Small intestine (tissue), 7 donors: Measurements from ENCODE around the gene ANKS1B. TPM values are rescaled to one million over a fixed set of nuclear protein-coding genes. Genes with fewer than 3 reads are reported as not detected.

Experiments used
- DNase-seq, 2 donors: peaks; one replicate each; pipeline versions ENCODE4 v3.0.0 to v3.0.0-alpha.2; 2013
- FAIRE-seq: peaks from 2 replicates; lab custom pipeline; 2012; peaks lifted over from hg19 to GRCh38; lab: Jason Lieb, UNC
- H3K27ac ChIP-seq, 3 donors: one replicate each; pipeline ENCODE4 v1.5.1; 2013; ENCODE audit warnings: low read length in 2 of 3, mild to moderate bottlenecking in 2 of 3, control low read depth in 1 of 3, inconsistent platforms in 1 of 3, low read depth in 1 of 3, moderate library complexity in 1 of 3
- H3K27me3 ChIP-seq, 3 donors: one replicate each; pipeline ENCODE4 v1.6.1; 2013; ENCODE audit warnings: low read length in 3 of 3, inconsistent platforms in 1 of 3; ENCODE audit not compliant: control insufficient read depth in 3 of 3, insufficient read depth in 3 of 3
- H3K36me3 ChIP-seq, 3 donors: one replicate each; pipeline ENCODE4 v1.6.1; 2013; ENCODE audit warnings: low read length in 3 of 3, inconsistent platforms in 1 of 3, low read depth in 1 of 3, mild to moderate bottlenecking in 1 of 3, moderate library complexity in 1 of 3; ENCODE audit not compliant: control insufficient read depth in 3 of 3, insufficient read depth in 2 of 3
- H3K4me1 ChIP-seq, 3 donors: one replicate each; pipeline ENCODE4 v1.6.1; 2013; ENCODE audit warnings: low read length in 2 of 3, inconsistent platforms in 1 of 3, low read depth in 1 of 3, mild to moderate bottlenecking in 1 of 3, moderate library complexity in 1 of 3; ENCODE audit not compliant: control insufficient read depth in 3 of 3, insufficient read depth in 2 of 3
- H3K4me3 ChIP-seq, 3 donors: one replicate each; pipeline ENCODE4 v1.5.1; 2013; ENCODE audit warnings: low read length in 3 of 3, control low read depth in 1 of 3, inconsistent platforms in 1 of 3, low read depth in 1 of 3, mild to moderate bottlenecking in 1 of 3, moderate library complexity in 1 of 3
- H3K9me3 ChIP-seq, 2 donors: one replicate each; pipeline ENCODE4 v1.6.1; 2013; ENCODE audit warnings: low read depth in 1 of 2, low read length in 1 of 2; ENCODE audit not compliant: control insufficient read depth in 2 of 2, insufficient read depth in 1 of 2
- WGBS, 3 donors: extraction: QIAGEN DNeasy Blood & Tissue Kit; methylation state at CpG; one replicate each; pipeline ENCODE4 v1.1.7; 2013; 5-methylcytosine and 5-hydroxymethylcytosine counted together
- polyA plus RNA-seq, 4 donors: library from polyadenylated mRNA; stranded (reverse) in 3 of 4; unstranded in 1 of 4; fragments of 200-250 nt in 3 of 4; fragments of 120-200 nt in 1 of 4; gene quantifications; one replicate each; pipeline versions ENCODE4 v1.2.1 to v1.2.3, GENCODE V29; 2013
- donor health status: healthy with polysubstance abuse.
- donor health status: control.
- donor health status: control.
- donor health status: Bipolar disorder and iron deficiency.
- donor health status: healthy.

Gene ANKS1B
- polyA plus RNA-seq, 4 donors, result 0.44 to 0.72 TPM; not detected in 2

DNA sequence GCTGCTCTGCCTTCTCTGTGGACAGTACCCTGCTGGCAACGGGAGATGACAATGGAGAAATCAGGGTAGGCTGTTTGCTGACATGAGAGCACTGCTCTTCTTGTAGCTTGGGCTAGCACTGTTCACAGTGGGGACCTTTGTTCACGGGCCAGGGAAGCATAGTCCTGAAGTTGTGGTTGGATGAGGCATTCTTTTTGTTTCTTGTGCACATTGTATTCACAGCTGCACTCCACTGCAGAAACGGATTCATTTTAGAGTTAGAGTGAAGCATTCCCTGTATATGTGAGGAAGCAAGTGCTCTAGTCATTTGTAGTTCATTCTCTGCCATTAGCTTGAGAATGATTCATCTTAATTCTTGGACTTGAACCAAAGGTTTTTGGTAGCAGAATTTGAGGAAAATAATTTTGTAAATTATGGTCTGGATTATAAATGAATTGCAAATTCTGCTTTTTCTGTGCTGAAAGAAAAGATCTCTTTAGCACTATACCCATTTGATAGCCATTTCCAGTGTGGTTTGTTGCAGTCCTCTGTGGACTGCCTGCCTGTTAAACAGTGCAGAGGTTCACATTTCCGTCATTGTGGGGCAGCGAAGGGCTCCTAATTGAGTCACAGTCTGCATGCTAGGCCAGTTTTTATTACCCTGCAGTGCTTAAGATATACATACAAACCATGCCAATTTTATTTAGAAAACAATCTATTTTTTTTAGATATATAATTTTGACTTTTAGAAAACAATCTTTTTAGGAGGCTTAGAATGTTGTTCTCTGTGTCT, 1259.1 kb downstream of the ANKS1B start:
- Histone ChIP-seq H3K4me3 (no peak overlapping the region), H3K9me3 (no peaks in the 10 kb centered on the region), H3K4me1 (no peaks in the 10 kb centered on the region), H3K36me3 (peaks cover 19 to 34% (median 26%) of the 10 kb centered on the region in 3 donors), H3K27ac (no peak overlapping the region), H3K27me3 (no peaks in the 10 kb centered on the region)
- FAIRE-seq, result no peak
- 73 to 75% (median 74%) methylated on average over 5 of the region's 5 CpGs for WGBS, 3 donors
- DNase-seq, result peak; percentile 39 to 43

DNA sequence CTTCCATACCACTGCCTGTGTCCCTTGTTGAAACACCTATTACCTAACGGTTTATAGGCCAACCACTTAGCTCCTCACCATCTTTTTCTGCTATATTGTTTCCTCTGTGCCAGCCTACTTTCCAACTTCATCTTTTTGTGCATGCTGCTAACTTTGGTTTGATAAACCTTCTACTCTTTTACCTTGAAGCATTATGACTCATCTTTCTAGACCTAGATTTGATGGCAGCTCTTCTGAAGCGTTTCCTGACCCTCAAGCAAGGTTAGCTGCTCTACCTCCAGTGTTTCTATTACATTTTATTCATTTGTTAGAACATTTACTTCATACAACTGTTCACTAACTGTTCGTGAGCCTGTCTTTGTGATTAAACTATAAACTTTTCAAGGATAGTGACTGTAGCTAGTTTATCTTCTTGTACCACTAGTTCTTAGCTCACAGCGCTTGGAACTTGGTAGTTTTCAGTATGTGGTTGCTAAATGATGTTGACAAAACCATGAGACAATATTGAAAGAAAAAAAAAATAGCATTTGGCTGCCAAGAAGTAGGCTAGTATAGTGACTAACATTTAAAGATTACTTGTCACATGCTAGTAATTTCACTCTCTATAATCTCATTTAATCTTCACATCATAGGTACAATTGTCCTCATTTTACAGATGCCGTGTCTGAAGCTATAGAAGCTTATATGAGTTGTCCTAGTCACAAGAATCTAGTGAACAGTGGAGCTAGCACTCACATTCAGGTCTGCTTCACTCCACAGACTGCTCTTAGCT, 1260.2 kb downstream of the ANKS1B start:
- H3K36me3 ChIP-seq, result peaks cover 19 to 32% (median 26%) of the 10 kb centered on the region in 3 donors
- no peak overlapping the region for H3K27ac ChIP-seq
- no peaks in the 10 kb centered on the region for H3K4me1 ChIP-seq
- no peaks in the 10 kb centered on the region for H3K27me3 ChIP-seq
- 77 to 84% (median 84%) methylated on average over 5 of the region's 5 CpGs for WGBS, 3 donors
- DNase-seq (no peak), FAIRE-seq (no peak)
- H3K9me3 ChIP-seq, result no peaks in the 10 kb centered on the region
- H3K4me3 ChIP-seq, result no peak overlapping the region

DNA sequence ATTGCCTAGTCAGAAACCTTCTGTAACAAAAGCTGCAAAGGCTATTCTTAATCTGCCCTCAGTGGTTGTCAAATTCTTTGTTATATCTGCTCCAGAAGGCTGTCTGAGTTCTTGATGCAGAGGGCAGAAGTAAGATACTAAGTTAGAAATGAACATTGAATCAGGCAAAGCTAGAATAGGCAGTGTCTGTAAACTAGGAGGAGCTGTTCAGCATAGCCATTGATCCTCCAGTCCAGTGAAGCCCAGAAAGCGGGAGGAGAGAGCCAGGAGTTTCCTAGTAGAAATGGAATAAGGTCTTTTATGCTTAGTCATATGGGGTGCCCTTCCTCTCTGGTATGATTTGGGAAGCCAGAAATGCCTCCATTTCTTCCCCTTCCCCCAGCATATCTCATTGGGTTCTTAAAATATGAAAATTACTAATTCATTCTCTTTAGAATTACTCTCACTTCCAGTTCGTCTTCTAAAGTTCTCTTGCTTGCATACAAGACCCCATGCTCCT, 1263.5 kb downstream of the ANKS1B start:
- WGBS, 3 donors, result 90 to 96% (median 92%) methylated on average over 2 of the region's 2 CpGs
- Histone ChIP-seq H3K4me3 (no peak overlapping the region), H3K27me3 (no peaks in the 10 kb centered on the region), H3K4me1 (no peaks in the 10 kb centered on the region), H3K36me3 (peaks cover 13 to 21% (median 18%) of the 10 kb centered on the region in 3 donors), H3K27ac (no peak overlapping the region), H3K9me3 (no peaks in the 10 kb centered on the region)
- FAIRE-seq (no peak), DNase-seq (no peak)

DNA sequence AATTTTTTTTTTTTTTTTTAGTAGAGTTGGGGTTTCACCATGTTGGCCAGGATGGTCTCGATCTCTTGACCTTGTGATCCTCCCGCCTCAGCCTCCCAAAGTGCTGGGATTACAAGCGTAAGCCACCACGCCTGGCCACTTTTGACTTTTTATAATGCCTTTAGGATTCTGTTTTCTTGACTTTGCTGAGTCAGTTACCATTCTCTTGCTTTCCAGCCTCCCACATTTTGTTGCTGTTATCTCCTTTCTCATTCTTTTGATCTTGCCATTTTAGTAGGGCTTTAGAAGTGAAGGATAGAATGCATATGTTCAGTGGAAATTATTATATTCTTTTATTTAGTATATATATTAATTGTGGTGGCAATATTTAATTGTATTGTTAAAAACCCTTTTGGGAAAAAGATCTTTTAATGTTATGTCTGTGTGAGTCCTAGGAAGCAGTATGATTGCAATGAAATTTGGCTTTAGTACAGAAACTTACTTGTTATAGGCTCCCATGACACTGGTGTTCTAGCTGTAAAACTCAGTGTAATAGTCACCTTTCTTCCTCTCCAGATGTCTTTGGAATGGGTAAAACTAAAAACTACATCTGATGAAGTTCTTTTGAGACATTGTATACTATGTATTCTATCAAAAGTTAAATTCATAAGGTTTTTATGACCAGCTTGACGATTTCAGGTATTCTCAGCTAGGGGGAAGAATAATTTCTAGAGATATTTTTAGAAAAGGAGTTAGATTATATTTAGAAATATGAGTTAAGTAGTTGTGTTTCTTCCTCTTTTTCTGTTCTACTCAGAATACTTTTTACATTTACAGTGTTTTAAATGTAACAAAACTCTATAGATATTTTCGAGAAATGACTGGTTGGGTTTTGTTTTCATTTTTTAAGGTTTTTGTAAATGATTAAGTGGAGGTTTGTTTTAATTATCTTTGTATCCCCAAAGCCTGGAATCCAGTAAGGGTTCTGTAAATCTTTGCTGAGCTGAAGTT, 1264.9 kb downstream of the ANKS1B start:
- no peak overlapping the region for H3K4me3 ChIP-seq
- H3K36me3 ChIP-seq, result peaks cover 9 to 13% (median 9%) of the 10 kb centered on the region in 3 donors
- 92 to 98% (median 97%) methylated on average over 6 of the region's 6 CpGs for WGBS, 3 donors
- no peaks in the 10 kb centered on the region for H3K4me1 ChIP-seq
- H3K27ac ChIP-seq, result no peak overlapping the region
- DNase-seq, result no peak
- H3K27me3 ChIP-seq, result no peaks in the 10 kb centered on the region
- no peak for FAIRE-seq
- H3K9me3 ChIP-seq, result no peaks in the 10 kb centered on the region

DNA sequence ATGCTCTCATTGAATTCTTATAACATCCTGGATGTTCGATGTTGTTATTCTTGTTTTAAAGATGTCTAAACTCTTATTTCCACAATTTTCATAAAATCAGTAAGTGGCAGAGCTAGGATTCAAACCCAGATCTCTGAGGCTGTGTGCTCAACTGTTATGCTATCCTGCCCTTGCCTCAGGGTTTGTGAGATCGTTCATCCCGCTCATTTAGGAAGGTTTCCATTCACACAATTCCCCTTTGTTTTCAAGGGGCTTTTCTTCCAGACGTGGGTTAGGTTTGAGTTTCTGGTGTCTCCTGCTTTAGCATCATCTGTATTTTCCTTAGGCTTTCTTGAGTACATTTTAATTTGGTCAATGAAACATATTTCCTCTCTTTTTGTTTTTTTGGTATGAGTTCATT, 1270.3 kb downstream of the ANKS1B start:
- 90 to 95% (median 93%) methylated on average over 4 of the region's 4 CpGs for WGBS, 3 donors
- Histone ChIP-seq H3K27ac (no peak overlapping the region), H3K36me3 (peaks cover 10 to 22% (median 11%) of the 10 kb centered on the region in 3 donors), H3K9me3 (no peaks in the 10 kb centered on the region), H3K27me3 (no peaks in the 10 kb centered on the region), H3K4me3 (no peak overlapping the region), H3K4me1 (no peaks in the 10 kb centered on the region)
- DNase-seq, result no peak
- no peak for FAIRE-seq

DNA sequence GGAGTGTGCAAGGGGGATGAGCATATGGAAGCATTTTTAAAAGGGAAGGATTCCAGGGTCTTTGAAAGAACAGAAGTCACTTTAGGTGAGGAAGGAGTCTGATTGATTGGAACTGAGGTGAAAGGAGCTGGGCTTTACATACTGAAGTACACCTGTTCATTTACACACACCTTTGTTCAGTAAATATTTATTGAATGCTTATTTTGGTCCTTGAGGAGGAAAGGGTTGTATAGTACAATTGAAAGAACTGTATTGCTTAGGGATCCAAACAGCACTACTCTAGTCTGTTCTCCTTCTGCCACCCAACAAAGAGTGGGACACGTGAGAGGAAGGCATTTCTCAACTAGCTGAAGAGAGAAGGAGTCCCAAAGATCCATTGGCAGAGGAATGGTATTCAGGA, 1275.7 kb downstream of the ANKS1B start:
- no peaks in the 10 kb centered on the region for H3K4me1 ChIP-seq
- H3K27me3 ChIP-seq, result no peaks in the 10 kb centered on the region
- no peak for FAIRE-seq

DNA sequence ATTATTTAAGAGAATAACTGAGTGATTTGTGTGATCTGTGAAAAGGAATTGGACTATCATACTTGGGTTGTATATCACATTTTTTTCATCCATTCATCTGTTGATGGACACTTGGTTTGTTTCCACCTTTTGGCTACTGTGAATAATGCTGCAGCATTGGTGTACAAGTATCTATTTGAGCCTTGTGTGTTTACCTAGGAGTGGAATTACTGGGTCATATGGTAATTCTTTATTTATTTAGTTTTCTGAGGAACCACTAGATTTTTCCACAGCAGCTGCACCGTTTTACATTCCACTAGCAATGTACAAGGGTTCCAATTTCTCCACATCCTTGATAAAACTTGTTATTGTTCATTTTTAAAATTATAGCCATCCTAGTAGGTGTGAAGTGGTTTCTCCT, 1283.6 kb downstream of the ANKS1B start:
- no peaks in the 10 kb centered on the region for H3K9me3 ChIP-seq
- no peaks in the 10 kb centered on the region for H3K4me1 ChIP-seq
- H3K36me3 ChIP-seq, result peaks cover 2 to 6% (median 4%) of the 10 kb centered on the region in 3 donors
- DNase-seq (no peak), FAIRE-seq (no peak)
- WGBS, 3 donors, result 35 to 50% (median 43%) methylated on average over 1 of the region's 1 CpG
- H3K27ac ChIP-seq, result no peak overlapping the region
- no peaks in the 10 kb centered on the region for H3K27me3 ChIP-seq
- H3K4me3 ChIP-seq, result no peak overlapping the region

More for the DNA sequence above, 1275.7 kb downstream of the ANKS1B start:
- Histone ChIP-seq H3K27ac (no peak overlapping the region), H3K36me3 (peaks cover 9 to 21% (median 19%) of the 10 kb centered on the region in 3 donors), H3K9me3 (no peaks in the 10 kb centered on the region), H3K4me3 (no peak overlapping the region)
- no peak for DNase-seq
- WGBS, 3 donors, result 96 to 100% (median 100%) methylated on average over 1 of the region's 1 CpG
